ENCODE data around the gene CLDN12. TPM values are rescaled to one million over a fixed set of nuclear protein-coding genes. Genes with fewer than 3 reads are reported as not detected.

Gene CLDN12
- total and polyA plus RNA-seq, 12 donors, result 12.6 to 47.6 (median 37.4) TPM

DNA sequence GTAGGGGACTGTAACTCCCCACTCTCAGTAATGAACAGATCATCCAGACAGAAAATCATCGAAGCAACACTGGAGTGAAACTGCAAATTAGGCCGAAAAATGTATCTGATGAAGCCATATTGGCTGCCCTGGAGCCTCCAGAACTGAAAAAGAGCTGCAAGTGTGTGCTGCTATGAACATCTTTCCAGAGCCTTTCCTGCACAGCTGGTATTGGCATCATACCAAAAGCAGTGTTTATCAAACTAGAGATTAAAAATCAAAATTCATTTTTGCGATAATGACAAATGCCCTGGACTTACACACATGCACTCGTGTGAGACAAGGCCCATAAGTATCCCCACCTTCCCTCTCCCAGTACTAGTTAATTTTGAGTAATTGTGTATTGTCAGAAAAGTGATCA is 6.8 kb upstream of the CLDN12 start:
- Histone ChIP-seq H3K4me1 (no peaks in the 10 kb centered on the region), H3K27me3 (no peaks in the 10 kb centered on the region), H3K4me3 (no peak overlapping the region), H3K36me3 (no peaks in the 10 kb centered on the region), H3K9me3 (peaks cover 0 to 27% (median 0%) of the 10 kb centered on the region in 11 donors), H3K27ac (no peak overlapping the region)
- TF ChIP-seq, protein P1, sequence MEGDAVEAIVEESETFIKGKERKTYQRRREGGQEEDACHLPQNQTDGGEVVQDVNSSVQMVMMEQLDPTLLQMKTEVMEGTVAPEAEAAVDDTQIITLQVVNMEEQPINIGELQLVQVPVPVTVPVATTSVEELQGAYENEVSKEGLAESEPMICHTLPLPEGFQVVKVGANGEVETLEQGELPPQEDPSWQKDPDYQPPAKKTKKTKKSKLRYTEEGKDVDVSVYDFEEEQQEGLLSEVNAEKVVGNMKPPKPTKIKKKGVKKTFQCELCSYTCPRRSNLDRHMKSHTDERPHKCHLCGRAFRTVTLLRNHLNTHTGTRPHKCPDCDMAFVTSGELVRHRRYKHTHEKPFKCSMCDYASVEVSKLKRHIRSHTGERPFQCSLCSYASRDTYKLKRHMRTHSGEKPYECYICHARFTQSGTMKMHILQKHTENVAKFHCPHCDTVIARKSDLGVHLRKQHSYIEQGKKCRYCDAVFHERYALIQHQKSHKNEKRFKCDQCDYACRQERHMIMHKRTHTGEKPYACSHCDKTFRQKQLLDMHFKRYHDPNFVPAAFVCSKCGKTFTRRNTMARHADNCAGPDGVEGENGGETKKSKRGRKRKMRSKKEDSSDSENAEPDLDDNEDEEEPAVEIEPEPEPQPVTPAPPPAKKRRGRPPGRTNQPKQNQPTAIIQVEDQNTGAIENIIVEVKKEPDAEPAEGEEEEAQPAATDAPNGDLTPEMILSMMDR (IDR thresholded peaks at IDR 0.05), result no peak
- ATAC-seq, result no peak
- 90 to 92% methylated on average over 4 of the region's 4 CpGs for WGBS, 2 donors
- intact Hi-C loops (cut with DNase I), result no loop called here
- no peak for DNase-seq

DNA sequence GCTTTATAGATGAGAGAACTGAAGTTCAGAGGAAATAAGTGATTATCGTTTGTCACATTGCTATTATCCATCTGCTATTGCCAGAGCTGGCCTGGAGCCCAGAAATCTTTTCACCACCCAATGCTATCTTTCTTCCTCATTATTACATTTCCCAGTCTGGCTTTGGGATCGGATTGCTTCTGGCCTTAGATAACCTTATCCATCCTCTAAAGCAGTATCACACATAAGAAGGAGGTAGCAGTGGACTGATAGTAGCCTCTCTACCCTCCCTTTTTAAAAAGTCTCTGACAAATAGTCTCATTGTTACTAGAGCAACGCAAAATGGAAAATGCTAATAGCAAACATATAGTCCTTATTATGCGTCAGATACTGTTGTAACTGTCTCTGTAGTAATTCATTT is 1.3 kb upstream of the CLDN12 start:
- H3K4me3 ChIP-seq, result no peak overlapping the region
- WGBS, 2 donors, result 21 to 26% methylated on average over 4 of the region's 4 CpGs
- peaks cover 0 to 13% (median 0%) of the 10 kb centered on the region in 11 donors for H3K9me3 ChIP-seq
- no peak overlapping the region for H3K27ac ChIP-seq
- TF ChIP-seq, protein P1 (IDR thresholded peaks at IDR 0.05), result no peak
- DNase-seq (no peak), ATAC-seq (no peak)
- peaks cover 0 to 19% (median 8%) of the 10 kb centered on the region in 9 donors for H3K36me3 ChIP-seq
- H3K4me1 ChIP-seq, result peaks cover 0 to 34% (median 22%) of the 10 kb centered on the region in 9 donors
- intact Hi-C loops (cut with DNase I), result loop anchor here in 5 of 10 donors (2.0 to 10.0 kb wide), 3 partner anchors 55 to 157 kb away; partner anchors contain the start of genes GTPBP10 (in 4 of the 5) and CFAP69 (in 1 of the 5)
- no peaks in the 10 kb centered on the region for H3K27me3 ChIP-seq

DNA sequence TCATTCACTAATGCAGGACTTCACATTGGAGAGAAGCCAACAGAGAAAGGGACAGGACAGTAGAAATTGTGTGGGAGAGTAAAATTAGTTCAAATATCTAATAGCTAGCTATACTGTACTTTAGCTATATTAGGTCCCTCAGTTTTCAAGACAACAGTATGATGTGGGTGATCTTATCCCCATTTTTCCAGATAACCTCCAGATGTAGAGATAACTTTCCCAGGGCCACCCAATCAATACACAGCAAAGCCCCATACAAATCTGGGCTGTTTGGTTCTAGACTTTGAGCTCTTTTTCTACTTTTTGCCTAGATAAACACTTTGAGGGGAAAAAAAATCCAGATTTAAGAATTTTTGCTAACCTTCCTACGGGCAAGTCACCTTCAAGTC is 482 bp upstream of the CLDN12 start:
- Histone ChIP-seq H3K36me3 (peaks cover 0 to 27% (median 13%) of the 10 kb centered on the region in 9 donors), H3K9me3 (peaks cover 0 to 13% (median 0%) of the 10 kb centered on the region in 11 donors), H3K27me3 (no peaks in the 10 kb centered on the region), H3K4me1 (peaks cover 0 to 41% (median 26%) of the 10 kb centered on the region in 9 donors), H3K27ac (peak overlapping the region in 9 of 10 donors; percentile 81 to 92 (median 89)), H3K4me3 (peak overlapping the region; percentile 50 to 85 (median 64))
- DNase-seq (no peak), ATAC-seq (no peak)
- intact Hi-C loops (cut with DNase I), result loop anchor here in 5 of 10 donors (2.0 to 10.0 kb wide), 3 partner anchors 55 to 158 kb away; partner anchors contain the start of genes GTPBP10 (in 4 of the 5) and CFAP69 (in 1 of the 5)
- TF ChIP-seq, protein P1 (IDR thresholded peaks at IDR 0.05), result no peak
- 17 to 28% methylated on average over 1 of the region's 1 CpG for WGBS, 2 donors

DNA sequence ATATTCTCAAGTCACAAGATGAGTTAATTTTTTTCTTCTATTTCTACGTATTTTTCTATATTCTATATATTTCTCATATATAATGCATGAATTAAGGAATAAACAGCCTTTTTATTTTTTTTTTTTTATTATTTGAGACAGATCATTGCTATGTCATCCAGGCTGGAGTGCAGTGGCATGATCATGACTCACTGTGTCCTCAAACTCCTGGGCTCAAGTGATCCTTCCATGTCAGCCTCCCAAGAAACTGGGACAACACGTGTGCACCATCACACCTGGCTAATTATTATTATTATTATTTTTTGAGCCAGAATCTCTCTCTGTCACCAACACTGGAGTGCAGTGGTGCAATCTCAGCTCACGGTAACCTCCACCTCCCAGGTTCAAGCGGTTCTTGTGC is 1.5 kb downstream of the CLDN12 start:
- Histone ChIP-seq H3K4me1 (peaks cover 0 to 52% (median 27%) of the 10 kb centered on the region in 9 donors), H3K9me3 (peaks cover 0 to under 1% (median 0%) of the 10 kb centered on the region in 11 donors), H3K27me3 (no peaks in the 10 kb centered on the region), H3K36me3 (peaks cover 0 to 47% (median 18%) of the 10 kb centered on the region in 9 donors), H3K27ac (peak overlapping the region in 9 of 10 donors; percentile 4 to 91 (median 87)), H3K4me3 (peak overlapping the region in 8 of 10 donors; percentile 50 to 85 (median 65))
- DNase-seq, result no peak
- WGBS, 2 donors, result 82 to 83% methylated on average over 4 of the region's 4 CpGs
- no peak for ATAC-seq
- intact Hi-C loops (cut with DNase I), result loop anchor here in 3 of 10 donors (5.0 to 10.0 kb wide), 2 partner anchors 57 to 160 kb away; partner anchors contain the start of genes GTPBP10 (in 2 of the 3) and CFAP69 (in 1 of the 3)
- TF ChIP-seq, protein P1 (IDR thresholded peaks at IDR 0.05), result no peak
